Measurements from ENCODE around the gene AGBL2. TPM values are rescaled to one million over a fixed set of nuclear protein-coding genes. Genes with fewer than 3 reads are reported as not detected.

Gene AGBL2
- total RNA-seq, 4 donors from 2014 or later = 0.22 to 0.85 TPM; not detected in 2

- no peak for TF ChIP-seq CTCF (IDR thresholded peaks at IDR 0.05; ENCODE audit: low read depth)
Observed at GRCh38 chr11:47725442-47726117, 10.4 kb upstream of the AGBL2 start.

GRCh38 chr11:47724041-47724729, 9.0 kb upstream of the AGBL2 start:
- TF ChIP-seq CTCF (IDR thresholded peaks at IDR 0.05; ENCODE audit: low read depth) = no peak

GRCh38 chr11:47723041-47723440, 7.9 kb upstream of the AGBL2 start:
- no peak for TF ChIP-seq CTCF (IDR thresholded peaks at IDR 0.05; ENCODE audit: low read depth)

- TF ChIP-seq CTCF (IDR thresholded peaks at IDR 0.05; ENCODE audit: low read depth) = no peak
Observed at GRCh38 chr11:47720651-47721050, 5.5 kb upstream of the AGBL2 start.

GRCh38 chr11:47716692-47717091, 1.5 kb upstream of the AGBL2 start:
- no peak for TF ChIP-seq CTCF (IDR thresholded peaks at IDR 0.05; ENCODE audit: low read depth)

GRCh38 chr11:47714554-47715081, 551 bp downstream of the AGBL2 start:
- TF ChIP-seq CTCF (IDR thresholded peaks at IDR 0.05; ENCODE audit: low read depth) = no peak

GRCh38 chr11:47711816-47712215, 3.4 kb downstream of the AGBL2 start:
- no peak for TF ChIP-seq CTCF (IDR thresholded peaks at IDR 0.05; ENCODE audit: low read depth)
